ENCODE results near the gene PRPF18.

DNA sequence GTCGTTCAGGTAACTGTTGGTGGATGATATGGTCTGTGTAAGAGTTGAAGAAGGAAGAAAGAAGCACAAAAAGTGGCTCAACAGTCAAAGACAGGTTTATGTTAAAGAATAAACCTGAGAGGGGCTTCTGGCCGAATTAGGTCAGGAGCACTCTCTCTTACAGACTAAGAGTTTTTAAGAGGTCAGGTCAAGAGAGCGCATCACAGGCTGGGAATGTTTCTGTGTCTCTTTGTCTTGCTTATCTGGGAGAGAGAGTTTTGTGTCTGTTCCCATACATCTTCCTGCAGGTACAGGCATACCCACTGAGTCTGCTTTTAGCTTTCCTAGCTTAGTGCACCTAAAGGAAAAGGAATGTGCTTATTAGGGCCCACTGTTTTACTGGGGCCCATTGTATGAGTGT, 22.2 kb upstream of the PRPF18 start:
- TF ChIP-seq SP1 (IDR thresholded peaks at IDR 0.05), result no peak
- TF ChIP-seq TARDBP (IDR thresholded peaks at IDR 0.05), result no peak
- TF ChIP-seq FOXK2 (IDR thresholded peaks at IDR 0.05), result no peak
- TF ChIP-seq FOXM1 (IDR thresholded peaks at IDR 0.05; ENCODE audit: borderline replicate concordance), result no peak
- TF ChIP-seq FOXA1 (IDR thresholded peaks at IDR 0.05), result no peak
- TF ChIP-seq BHLHE40 (IDR thresholded peaks at IDR 0.05; ENCODE audit: borderline replicate concordance), result no peak
- no peak for TF ChIP-seq NFRKB (IDR thresholded peaks at IDR 0.05)
- TF ChIP-seq HDGF (IDR thresholded peaks at IDR 0.05; ENCODE audit: borderline replicate concordance), result no peak
- no peak for TF ChIP-seq ELF4 (IDR thresholded peaks at IDR 0.05)
- TF ChIP-seq SUZ12 (IDR thresholded peaks at IDR 0.05), result no peak
- TF ChIP-seq, protein P1, sequence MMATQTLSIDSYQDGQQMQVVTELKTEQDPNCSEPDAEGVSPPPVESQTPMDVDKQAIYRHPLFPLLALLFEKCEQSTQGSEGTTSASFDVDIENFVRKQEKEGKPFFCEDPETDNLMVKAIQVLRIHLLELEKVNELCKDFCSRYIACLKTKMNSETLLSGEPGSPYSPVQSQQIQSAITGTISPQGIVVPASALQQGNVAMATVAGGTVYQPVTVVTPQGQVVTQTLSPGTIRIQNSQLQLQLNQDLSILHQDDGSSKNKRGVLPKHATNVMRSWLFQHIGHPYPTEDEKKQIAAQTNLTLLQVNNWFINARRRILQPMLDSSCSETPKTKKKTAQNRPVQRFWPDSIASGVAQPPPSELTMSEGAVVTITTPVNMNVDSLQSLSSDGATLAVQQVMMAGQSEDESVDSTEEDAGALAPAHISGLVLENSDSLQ (IDR thresholded peaks at IDR 0.05), result no peak
- no peak for TF ChIP-seq L3MBTL2 (conservative IDR thresholded peaks at IDR 0.05)
